ENCODE data around the gene HSPD1. TPM values are rescaled to one million over a fixed set of nuclear protein-coding genes. Genes with fewer than 3 reads are reported as not detected.
A peak's percentile ranks its signal among the peaks of the same experiment; 100 is the strongest.

Gene HSPD1
- total RNA-seq, result 201 TPM

DNA sequence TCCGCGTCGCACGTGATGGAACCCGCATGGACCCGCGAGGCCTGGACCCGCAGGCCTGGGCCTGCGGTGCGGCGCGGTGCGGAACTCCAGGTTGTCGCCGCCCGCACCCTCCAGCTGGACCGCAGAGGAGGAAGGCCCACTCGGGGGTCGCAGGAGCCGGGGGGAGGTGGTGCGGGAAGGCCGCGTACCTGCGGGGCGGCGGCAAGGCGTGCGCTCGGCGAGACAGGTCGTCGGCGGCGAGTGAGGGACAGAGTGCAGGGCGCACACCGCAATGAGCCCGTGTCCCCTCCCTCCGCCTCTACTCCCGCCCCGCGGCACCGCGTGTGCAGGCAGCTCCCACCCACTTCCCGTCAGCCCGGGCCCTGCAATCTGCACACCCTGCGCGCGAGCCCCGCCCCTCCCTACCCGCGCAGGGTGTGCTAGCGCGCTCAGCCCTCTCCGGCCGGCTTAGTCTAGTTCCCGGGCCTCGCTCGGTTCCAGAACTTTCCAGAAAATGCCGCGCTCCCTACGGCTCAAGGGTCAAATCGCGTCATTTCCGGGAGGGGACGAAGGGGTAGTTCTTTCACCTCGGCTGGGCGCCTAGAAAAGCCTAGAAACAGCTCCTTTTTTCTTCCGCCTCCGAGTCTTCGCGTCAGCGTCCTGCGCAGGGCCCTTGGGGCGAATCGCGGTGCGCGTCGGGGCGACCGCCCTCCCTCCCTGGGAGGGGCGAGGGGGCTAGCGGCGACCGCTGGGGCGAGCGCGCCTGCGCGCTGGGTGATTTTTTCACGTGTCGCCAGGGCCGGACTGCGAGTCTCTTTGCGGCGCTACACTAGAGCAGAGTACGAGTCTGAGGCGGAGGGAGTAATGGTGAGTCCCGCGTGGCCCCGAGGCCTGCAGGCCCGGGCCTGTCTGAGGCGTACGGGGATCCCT, at the start of gene HSPD1, which contains the start of gene HSPE1:
HSPD1 (minus strand) TSS at position 247 of the 909 bp plus-strand sequence. CDS start 992 bp downstream, outside the sequence.
HSPE1 (plus strand) TSS at position 786 of the 909 bp plus-strand sequence; CDS start at position 844, 58 bp downstream.
- DNase-seq (ENCODE audit: low spot score), result peak; percentile 99

DNA sequence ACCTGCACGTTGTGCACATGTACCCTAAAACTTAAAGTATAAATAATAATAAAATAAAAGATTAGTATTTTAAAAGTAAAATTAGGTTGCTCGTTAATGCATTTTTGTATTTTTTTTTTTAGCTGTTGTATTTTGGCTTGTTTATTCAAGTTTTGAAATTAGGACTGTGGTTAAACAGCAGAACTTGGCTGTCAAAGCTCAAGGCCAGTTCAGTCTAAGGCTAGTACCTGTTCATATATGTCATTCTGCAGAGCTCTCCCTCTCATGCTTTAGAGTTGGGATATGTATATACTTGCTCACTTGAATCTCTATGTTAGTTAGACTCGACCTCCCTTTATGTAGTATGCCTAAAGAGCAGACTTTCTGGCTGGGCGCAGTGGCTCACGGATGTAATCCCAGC, 48.9 kb upstream of the HSPD1 start:
- no peak for DNase-seq (ENCODE audit: low spot score)

DNA sequence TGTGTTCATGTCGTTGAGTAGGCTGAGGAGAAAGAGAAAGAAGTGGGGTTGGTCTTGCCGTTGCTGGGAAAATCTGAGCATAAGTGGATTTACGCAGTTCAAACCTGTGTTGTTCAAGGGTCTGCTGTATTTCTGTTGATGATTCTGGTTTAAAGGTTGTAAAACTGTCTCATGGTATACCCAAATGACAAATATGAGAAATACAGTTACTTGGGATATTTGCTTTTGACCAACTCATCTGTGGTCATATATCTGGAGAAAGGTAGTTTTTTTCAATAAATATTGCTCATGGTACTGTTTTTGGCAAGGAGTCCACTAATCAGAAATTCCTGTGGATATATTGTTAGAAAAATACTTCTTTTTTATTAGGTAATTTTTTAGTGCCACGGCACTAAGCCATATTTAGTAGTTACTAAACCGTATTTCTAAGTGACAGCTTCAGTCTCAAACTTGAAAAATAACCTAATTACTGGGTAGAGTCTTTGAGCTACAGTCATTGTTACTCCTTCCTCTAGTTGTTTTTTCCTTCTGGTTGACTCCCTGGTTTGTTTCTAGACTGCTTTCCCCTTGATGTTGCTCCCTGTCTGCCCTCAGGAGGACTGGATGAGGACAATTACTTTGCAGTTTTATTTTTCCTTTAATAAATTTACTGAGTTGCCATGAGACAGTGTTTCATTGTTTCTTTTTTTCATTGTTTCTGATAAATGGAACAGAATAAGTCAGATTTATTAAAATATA, 47.7 kb upstream of the HSPD1 start:
- DNase-seq (ENCODE audit: low spot score), result no peak

DNA sequence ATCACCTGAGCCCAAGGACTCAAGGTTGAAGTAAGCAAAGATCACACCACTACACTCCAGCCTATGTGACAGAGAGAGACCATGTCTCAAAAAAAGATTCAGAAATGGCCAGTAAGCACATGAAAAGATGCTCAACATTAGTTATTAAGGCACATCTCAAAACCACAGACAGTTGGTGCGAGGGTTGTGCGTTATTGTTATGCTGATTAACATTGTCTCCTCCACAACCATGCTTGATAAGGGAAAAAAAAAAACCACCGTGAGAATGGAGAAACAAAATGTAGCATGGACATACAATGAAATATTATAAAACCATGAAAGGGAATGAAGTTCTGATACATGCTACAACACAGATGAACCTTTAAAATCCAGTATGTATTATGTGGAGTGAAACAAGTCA, 43.6 kb upstream of the HSPD1 start:
- no peak for DNase-seq (ENCODE audit: low spot score)

DNA sequence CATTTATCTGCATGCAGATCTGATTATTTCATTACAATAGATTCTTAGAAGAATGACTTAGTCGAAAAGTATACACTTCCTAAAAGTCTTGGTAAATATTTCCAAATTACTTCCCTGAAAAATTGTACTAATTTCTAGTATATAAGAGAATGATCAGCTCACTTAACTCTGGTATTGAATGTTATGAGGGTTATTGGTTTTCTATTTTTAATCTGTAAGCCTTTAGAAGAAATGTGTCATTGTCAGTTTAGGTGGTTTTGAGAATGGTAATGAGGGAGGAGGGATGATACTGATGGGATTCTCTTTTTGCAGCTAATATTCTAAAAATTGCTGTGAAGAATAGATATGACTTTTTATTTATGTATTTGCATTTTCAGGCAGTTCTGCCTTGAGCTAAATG, 40.1 kb upstream of the HSPD1 start:
- DNase-seq (ENCODE audit: low spot score), result no peak

DNA sequence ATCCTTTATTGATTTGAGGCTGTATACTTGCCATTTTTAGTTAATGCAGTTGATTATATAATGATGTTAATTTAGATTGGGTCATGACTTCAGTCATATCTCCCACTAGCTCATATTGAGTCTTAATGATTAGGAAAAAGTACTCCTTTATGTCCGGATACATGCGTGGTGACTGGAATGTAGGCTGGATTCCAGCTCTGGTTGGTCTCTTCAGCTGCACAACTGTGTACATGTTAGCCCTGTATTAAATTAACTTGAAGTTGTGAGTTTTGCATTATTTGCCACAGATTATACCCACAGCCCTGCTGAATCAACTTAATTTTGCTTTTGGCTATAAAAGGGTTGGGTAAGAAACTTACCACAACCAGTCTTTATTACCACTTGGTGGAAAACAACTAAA, 38.8 kb upstream of the HSPD1 start:
- no peak for DNase-seq (ENCODE audit: low spot score)

DNA sequence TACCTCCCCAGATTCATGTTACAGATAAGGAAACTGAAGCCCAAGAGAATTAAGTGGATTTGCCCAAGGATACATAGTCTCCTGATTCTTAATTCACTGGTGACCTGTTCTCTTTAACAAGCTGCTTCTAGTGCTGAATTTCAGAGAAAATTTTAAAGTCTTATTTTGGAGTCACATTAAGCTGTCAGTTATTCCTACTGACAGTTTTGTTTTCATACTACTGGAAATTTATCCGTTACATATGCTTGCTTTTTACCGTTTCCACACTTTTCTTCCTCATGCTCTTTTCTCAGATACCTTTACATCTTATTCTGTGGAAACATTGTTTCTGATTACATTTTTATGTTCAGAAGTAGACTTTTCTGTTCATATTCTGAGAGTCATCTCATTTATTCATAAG, 17.5 kb upstream of the HSPD1 start:
- DNase-seq (ENCODE audit: low spot score), result no peak

DNA sequence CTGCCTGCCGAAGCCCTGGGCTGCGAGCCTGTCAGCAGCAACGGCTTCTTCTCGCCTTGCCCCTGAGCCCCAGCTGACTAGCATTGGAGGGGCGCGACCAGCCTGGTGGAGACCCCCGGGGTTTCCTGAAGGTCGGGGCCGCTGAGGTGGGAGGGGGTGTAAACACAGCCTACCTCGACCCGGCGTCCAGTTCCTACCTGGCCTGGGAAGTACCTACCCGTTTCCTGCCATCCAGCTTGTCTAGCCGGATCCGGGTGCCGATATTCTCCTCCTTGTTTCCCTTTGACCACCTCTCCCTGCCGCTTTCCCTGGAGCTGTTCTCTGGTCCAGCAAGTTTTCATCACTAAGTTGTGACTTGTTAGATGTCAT, 16.7 kb upstream of the HSPD1 start:
- peak; percentile 50 for DNase-seq (ENCODE audit: low spot score)

DNA sequence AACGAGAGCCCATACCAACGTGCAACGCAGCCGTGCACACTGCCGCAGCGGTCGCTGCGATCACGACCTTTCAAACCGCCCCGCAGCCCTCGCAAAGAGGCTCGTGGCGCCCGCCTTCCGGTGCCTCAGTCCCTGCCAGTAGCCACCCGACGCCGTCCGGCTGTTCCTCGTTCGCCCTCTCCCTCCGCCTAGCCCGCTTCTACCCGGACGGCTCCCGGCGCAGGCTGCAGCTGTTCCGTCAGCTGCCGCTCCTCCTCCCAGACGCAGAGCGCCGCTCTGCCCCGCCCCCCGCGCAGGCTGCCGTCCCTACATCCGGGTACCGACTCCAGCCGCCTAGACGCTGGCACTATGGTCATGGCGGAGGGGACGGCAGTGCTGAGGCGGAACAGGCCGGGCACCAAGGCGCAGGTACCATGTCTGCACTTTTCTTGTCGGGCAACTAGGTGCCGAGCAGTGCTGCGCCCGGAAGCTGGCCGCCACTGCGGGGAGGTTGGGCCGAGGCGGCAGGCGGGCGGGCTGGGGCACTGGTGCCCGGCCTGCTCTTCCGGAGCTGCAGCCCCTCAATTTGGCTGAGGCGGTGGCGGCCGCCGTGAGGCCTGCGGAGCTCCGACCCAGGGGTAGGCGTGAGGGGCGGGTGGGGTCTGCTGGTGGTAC, 16.2 kb upstream of the HSPD1 start, which contains the start of gene MOB4:
MOB4 (plus strand) TSS at position 328 of the 654 bp plus-strand sequence; CDS start at position 349, 21 bp downstream.
- peak; percentile 97 for DNase-seq (ENCODE audit: low spot score)

DNA sequence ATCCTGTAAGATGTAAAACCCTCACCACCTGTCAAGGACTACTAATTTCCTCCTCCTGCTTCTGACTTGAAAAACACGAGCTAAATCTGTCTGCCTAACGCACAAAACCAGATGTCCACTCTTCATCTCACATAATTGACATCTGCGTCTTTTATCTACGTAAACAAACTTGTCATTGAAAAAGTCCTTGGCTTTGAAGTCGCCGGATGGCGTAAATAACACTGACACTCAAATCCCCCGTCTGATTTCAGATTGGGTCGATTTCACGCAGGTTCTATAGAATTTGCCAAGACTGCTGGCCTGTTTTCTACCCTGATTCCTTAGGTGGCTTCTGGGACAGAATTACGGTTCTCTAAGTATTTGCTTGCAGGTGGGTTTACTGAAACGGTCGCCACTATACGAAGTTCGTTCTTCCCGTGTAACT, 15.7 kb upstream of the HSPD1 start:
- DNase-seq (ENCODE audit: low spot score), result no peak

DNA sequence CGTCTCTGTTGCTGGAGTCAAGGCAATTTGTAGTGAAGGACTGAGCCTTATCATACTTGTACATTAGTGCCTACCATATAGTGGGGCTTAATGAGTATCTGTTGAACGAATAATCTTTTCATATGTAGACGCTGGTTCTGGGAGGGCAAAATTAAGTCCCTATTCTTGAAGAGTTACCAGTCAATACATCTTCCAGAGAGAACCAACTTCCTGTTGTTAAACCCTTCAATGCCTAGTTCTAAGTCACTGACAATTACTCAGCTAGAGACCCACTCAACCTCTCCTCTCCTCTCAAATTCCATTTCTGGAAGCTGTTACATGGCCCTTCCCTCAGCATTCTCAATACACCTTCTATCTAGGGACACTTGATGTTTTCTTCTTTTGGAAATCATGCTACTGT, 15.1 kb upstream of the HSPD1 start:
- no peak for DNase-seq (ENCODE audit: low spot score)

DNA sequence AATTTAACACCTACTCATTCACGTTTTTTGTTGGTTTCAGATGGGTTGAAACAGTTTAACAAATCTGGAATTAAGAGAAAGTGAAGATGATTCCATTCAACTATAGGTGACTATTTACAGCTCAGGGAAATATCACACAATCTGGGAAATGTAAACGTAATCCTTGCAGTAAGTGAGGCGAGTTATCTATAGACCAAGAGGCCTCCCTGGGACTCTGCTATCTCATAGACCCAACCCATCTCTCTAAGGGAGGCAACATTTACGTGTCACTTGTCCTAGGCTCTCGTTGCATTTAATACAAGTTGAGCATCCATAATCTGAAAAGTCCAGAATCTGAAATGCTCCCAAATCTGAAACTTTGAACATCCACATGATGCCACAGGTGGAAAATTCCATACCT, 14.3 kb upstream of the HSPD1 start:
- no peak for DNase-seq (ENCODE audit: low spot score)

DNA sequence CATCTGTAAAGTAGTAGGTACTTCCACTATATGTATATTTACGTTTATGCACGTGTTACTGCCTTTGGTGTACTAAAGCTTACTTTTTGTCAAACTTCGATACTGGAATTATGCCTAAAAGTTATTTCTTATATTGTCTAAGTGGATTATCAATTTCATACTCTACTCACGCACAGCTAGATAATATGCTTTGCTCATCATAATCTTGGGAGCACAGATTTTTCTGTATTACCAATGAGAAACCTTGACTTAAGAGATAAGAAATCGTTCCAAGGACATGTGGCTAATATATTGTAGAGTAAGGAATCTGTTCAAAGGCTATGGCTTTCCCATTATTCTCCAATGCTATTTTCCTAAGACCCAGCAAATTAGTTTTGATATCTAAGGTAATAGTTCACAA, 7.0 kb upstream of the HSPD1 start:
- no peak for DNase-seq (ENCODE audit: low spot score)

DNA sequence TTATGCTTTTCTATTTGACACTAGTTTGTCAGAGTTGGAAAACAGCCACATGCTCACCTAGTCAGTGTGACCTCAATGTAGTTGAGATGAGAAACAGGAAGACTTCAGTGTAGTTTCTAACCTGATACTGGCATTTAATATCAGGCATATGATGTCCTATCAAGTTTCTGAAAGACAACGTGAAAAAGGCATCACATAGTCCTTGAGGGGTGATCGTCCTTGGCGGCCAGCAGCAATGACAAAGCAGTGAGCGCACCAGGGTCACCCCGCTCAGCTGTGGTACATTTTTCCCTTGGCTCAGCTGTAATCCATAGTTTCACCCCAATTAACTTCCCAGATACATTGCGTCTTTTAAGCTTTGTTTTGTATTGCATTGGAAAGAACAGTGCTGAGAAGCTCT, 4.9 kb upstream of the HSPD1 start:
- DNase-seq (ENCODE audit: low spot score), result no peak

DNA sequence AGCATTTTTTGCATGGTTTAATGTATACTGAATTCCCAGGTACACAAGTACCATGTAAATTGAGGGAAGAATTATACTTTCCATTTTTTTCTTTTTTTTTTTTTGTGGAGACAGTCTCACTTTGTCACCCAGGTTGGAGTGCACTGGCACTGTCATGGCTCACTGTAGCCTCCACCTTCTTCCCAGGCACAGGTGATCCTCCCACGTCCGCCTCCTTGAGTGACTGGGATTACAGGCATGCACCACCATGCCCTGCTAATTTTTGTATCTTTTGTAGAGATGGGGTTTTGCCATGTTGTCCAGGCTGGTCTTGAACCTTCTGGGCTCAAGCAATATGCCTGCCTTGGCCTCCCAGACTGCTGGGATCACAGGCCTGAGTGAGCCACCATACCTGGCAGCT, 4.4 kb upstream of the HSPD1 start:
- no peak for DNase-seq (ENCODE audit: low spot score)

DNA sequence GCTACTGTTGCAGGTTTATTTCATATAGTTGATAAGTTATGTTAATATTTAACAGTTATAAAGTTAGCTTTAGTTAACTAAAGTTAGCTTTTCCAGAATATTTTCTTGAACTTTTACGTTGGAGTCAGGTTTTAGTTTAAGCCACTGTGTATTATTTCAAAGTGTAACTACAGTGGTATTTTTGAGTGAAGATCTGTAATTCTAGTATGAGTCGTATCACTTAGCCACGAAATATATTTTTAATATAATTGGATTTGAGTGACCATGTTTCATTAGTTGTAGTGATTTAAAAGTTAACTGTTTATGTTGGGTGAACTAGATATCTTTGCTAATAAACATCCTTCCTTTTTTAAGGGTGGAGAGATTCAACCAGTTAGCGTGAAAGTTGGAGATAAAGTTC, 3.0 kb upstream of the HSPD1 start:
- DNase-seq (ENCODE audit: low spot score), result no peak

DNA sequence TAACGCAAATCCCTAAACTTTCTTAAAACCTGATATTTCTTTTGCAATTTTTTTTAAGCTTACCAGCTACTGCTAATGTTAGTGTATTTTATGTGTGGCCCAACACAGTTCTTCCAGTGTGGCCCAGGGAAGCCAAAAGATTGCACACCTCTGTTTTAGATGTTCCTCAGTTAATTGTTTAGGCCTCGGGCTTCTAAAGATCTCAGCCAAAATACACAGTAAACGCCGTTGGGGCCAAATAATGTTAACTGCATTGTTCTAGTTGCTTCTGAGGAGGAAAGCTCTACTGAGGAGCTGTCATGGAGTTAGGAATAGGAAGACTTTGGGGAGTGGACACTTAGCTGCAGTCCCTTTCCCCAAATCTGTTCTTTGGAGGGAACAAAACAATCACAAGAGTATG, 2.6 kb upstream of the HSPD1 start:
- DNase-seq (ENCODE audit: low spot score), result no peak

DNA sequence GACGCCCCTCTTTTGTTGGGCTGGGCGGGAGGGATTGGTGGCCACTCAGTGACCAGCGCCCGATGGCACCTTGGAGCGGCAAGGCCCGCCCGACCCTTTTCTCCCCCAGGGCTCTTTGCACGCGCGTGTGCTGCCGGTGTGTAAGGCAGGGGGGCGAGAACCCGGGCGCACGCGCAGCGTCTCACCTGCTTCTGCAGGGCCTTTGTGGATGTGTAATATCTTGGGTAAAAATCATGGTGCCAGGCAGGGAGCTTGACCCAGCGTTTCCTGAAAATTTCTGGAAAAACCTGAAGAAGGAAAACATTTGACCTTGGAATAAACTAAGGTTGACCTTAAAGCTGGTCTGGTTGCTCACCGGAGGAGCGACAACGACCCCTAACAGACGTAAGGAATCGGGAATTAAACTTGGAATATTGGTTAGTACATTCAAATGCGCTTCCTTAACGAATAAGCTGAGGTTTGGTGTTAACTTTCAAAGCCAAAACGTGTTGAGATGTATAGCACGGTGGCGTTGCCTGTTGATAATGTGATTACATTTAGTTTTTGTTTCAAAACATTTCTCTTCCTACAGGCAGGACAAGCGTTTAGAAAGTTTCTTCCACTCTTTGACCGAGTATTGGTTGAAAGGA, 977 bp upstream of the HSPD1 start:
- no peak for DNase-seq (ENCODE audit: low spot score)

DNA sequence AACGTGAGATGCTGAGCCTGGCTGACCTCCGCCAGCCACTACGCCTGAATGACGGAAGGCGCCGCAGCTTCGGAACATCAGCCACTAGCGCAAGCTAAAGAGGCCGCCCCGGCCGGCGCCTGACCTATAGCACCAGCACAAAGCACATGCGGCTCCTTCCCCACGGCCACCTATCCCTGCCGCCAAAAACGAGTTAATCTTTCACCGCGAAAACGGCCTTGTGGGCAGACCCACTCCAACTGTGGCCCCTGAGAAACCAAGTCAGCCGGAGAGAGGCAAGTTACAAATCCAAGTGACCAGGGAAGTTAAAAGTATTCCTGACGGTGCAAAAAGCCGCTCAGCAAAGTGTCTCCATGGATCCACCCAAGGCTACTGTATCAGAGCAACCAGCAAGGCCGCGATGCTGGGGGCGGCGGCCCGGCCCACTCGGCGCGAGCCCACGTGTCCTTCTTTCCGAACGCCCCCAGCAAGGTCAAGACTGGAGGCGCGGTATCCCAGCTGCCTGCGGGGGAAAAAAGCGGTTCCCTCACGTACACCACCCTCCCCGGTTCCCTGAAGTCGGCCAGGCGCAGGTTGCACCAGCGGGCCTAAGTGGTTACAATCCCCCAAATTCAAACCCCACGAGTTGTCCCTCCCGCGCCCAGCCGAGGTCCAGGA, 575 bp downstream of the HSPD1 start:
- DNase-seq (ENCODE audit: low spot score), result peak; percentile 60

DNA sequence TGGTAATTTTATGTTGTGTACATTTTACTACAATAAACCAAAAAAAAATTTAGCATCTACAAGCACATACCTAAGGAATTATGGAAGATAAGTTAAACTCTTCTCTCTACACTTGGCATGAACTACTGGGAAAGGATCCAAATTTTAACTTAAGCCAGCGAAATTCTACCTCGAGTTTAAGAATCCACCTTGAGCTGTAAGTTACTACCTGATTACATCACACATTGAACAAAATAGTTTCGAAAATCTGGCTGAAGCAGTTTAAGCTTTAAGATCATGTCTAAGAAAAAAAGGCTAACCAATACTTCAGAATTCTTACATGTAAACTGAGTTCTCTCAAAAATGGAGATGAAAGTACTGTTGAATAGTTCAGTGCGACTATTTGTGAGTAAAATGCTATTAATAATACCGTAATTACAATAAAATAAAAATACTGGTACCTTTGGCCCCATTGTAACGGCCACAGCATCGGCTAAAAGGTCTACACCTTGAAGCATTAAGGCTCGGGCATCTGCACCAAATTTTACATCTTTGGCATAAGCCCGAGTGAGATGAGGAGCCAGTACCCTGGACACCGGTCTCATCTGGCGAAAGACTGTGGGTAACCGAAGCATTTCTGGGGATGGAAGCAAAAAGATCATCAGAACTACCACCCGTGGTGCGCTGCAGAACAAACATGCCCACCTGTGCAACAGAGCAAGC, 1.3 kb downstream of the HSPD1 start:
- DNase-seq (ENCODE audit: low spot score), result no peak

DNA sequence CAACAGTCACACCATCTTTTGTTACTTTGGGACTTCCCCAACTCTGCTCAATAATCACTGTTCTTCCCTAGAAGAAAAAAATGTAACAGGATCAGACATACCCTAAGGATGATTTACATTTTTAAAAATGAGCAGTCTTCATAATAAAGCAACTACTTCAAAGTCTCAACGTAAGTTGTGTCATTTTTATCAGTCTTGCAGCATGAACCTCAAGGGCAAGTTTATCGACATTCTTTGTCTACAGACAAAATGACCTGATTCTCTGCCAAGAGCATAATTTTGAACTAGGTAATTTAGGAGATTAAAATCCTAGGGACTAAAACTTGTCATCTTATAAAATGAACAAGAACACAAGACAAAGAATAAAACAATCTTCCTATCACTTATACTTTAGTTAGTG, 2.3 kb downstream of the HSPD1 start:
- no peak for DNase-seq (ENCODE audit: low spot score)
